ENCODE data around the gene EHD3.

Gene EHD3

DNA sequence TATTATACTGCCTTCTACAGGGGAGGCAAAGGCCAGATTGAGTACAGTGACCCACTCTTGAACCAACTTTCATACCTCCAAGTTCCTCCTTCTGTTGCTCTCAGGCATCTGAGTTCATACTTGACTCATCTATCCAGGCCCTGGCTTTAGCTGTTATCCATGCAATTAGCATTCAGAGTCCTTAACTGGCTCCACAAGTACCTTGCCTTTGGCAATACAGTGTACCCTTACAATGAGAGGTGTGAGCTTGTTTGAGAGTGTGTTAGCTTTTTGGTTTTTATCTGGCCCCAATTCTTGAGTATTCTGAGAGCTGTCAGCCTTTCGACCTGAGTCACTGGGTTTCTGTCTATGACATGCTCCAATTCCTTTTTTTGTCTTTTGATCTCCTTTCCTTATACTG lies 60.2 kb downstream of the EHD3 start:
- no peak for DNase-seq

DNA sequence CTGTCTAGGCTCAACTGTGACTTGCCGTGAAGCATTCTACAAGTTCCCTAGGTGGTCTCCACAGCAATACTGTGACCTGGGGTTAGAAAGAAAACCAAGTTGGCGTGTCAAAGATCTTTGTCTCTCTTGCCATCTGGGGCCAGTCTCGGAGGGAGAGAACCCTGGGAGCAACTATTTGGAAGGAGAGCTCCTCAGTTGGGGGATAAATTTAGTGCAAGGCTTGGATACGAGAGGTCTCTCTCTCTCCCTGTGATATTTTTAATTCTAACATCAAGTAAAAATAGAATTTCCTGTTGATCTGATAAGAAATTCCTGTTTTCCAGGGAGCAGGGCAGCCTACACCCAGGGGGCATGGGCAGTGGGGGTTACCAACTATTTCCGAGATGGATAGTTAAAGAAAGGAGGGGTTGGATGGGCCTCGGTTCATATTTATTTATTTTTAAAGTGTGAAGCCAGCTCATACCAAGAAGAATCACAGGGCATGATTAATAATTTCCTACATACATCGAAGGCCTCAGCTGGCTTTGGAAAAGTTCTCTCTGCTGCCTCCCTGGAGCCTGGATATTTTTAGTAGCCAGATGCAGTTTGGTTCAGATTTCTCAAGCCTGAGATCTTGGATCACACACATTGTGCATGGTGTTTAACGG lies 62.8 kb downstream of the EHD3 start:
- DNase-seq = peak; percentile 86

DNA sequence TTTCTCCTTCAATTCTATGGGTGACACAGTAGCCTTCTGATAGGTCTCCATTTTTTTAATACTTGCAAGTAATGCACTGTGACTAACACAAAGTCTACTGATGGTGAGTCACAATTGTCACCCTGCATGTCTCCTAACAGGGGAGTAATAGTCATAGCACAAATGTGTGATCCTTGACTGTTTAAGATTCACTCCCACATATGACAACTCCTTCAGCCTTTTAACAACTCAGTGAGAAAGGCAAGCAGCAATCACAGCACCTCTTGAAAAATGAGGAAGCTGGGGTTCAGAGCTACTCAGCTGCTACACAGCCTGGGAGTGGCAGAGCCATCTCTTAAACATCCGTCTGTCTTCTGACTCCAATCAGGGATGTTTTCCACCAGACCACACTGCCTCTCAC lies 63.8 kb downstream of the EHD3 start:
- DNase-seq = peak; percentile 94

DNA sequence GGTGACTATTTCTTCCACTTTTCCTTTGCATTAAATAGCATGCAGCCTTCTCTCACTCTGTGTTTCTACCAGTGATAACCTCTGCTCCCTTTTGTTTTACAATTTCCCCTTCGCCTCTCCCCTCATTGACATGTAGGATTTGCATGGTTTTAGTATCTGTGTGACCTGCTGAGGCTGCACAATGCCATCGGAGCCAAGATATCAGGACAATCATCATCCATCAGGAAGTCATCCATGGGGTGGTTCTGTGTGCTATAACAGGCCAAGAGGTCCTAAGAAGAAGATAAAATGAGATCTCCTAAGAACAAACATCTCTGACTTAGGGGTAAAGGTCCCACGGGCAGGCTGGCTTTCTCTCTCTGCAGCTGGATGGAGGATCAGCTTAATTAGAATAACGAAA lies 65.6 kb downstream of the EHD3 start:
- DNase-seq = no peak

DNA sequence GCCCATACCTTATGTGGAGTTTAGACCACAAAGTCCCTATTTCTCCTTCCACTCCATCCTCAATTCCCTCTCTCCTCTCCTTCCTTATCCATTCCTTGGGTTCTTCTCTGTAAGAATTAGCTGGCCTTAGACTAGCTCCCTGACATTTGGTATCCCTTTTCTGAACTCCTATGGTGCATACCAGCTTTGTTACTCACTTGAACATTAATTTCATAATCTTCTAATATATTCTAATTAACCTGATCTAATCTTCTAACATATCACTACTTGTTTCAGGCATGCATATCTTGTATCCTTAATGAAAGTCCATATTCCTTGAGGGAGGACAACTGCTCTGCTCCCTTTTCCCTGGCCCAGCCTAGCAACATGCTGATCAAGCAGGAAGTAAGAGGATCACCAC lies 66.4 kb downstream of the EHD3 start:
- no peak for DNase-seq

DNA sequence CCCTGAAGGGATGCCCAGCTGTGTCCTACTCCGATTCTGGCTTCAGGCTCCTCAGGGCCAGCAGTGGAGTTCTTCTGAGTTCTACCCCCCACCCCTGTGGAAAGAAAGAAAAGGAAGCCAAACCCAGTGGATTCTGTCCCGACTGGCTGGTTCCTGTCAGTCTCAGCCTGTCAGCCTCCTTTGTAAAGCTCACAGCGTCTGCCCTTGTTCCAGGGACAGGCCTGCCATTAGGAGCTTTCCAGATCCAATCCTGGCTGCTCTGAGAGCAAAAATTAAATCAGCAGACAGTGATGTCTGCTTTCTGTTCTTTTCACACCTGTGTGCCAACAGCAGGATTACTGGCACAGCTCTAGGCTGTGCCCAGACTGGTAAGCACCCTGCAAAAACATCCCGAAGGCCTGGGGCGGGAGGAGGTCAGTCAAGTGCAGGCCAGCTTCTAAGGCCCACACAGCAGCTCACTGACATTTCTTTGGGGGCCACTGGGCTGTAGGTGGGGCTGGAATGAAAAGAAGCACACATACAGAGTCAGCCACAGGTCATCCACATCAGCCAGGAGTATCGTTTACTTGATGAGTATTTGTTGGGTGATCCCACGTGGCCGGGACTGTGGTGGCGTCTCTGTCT lies 69.1 kb downstream of the EHD3 start:
- DNase-seq = no peak

DNA sequence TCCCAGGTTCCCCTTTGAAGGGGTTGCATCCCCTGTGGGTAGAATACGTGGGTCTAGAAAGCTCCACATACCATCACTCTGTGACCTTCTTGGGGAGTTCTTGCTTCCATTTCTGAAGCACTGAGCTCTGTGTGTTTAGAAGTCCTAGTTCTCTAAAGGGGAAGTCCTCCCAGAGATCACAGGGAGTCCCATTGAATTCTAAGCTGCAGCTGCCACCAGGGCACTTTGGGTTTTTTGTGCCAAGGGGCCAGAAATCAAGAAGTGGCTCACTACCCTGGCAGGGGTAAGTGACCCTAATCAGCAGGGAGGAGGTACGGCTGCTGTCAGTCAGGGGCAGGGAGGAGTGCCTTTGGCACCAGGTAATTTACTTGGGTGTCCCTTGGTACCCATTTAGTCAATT lies 70.9 kb downstream of the EHD3 start:
- no peak for DNase-seq

DNA sequence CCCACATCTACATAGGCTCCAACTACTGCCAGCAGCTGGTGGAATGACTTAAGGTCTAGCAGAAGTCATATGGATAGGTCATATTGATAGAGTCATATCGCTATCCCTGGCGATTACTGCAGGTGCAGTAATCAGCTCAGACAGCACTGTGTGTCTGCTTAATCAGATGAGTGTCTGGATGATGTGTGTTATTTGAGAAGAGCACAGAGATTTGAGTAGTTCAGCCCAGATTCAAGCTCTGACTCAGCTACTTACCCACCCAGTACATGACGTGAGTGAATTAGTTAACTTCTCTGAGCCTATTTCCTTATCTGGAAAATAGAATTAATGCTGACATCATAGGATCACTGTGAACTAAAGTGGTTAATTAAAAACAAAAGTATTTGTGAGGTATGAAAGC lies 78.9 kb downstream of the EHD3 start:
- DNase-seq = peak; percentile 33

DNA sequence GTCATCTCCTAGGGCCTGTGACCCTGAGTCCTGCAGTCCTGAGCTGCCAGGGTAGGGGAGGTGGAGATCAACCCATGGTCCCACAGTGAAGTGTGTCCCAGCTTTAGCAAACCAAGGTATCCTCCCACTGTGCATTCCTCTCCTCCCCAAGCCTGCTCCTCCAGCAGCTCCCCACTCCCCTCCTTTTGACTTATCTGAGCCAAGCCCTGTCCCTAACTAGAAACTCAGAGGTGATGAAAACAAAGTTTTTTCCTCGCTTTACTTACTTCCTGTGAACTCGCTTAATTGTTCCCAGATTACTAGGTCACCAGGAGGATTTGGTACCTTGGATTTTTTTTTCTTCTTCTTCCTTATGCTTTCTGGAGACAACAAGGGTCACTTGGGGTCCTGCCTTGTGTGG lies 80.8 kb downstream of the EHD3 start:
- no peak for DNase-seq

DNA sequence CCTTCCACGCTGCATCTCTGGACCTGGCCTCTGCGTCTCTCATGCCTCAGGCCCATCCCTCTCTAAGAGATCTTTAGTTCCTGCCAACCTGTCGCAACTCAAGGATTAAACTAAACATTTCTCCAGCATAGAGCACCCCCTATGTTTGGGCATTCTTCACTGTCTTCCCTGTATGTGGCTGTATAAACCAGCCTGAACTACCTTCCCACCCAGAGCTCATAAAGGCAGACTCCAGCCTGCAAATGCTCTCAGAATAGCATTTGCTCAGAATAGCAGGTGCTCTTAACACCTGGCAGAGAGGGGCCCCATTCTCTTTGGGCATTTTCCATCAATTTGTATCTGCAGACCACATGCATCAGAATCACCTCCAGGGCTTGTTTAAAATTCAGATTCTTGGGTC lies 83.4 kb downstream of the EHD3 start:
- DNase-seq = no peak

DNA sequence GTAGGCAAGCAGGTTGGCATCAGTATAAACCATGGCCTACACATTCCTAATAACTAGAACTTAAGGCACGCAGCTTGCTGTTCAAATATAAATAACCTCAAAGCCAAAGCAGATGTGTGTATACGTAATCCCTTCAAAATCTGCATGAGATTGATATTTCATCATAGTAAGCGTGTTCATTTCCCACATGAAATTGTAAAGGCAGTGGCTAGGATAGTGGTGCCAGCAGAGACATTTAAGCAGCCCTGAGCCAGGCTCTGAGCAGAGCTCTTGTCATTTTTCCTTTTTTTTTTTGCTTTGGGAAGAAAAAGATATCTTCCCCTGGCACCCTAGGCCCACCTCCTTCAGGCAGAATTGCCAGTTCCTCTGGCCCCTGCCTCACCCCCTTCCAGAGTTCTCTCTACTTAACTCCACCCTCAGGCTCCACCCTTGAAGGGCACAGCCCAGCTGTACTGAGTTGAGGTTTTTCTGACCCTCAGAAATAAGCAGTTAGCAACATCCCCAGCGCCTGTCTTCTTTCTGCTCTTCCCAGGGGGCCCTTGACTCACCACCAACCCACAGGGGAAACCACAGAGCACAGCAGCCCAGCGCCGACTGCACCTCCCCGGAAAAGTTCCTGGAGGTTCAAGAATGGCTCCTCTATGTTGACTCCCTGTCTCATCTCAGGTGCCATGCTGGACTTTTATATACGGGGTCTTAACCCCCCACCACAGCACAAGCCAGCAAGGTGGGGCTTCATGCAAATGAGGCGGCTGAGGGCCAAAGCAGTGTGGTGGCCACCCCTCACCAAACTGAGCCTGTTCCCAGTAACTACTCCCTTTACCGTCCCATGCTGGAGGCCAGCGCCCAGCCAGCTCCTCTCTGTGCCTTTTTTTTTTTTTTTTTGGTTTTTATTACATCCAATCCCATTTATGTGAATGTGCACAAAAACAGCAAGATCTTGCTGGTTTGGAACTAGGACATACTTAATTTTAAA lies 84.7 kb downstream of the EHD3 start:
- peak; percentile 92 for DNase-seq

Data from fibroblast of skin of back (primary cell).